Loucy (cell line): ENCODE measurements around the gene ELMO1.

Experiments used
- H2AFZ ChIP-seq: fragments of 200-600 bp; sonication (generic); 2 replicates; pipeline ENCODE4 v1.6.0; 2016; ENCODE audit warnings: antibody characterized with exemption, mild to moderate bottlenecking, low read length, moderate library complexity
- H3F3A ChIP-seq: fragments of 200-600 bp; 2 replicates; pipeline ENCODE4 v1.6.0; 2016; ENCODE audit warnings: antibody characterized with exemption, low read depth, mild to moderate bottlenecking
- H3K27me3 ChIP-seq: fragments of 200-600 bp; sonication (generic); 2 replicates; pipeline ENCODE4 v1.6.1; 2014; ENCODE audit warnings: low read length, mild to moderate bottlenecking; ENCODE audit not compliant: insufficient read depth, poor library complexity, severe bottlenecking
- H3K36me3 ChIP-seq: fragments of 200-600 bp; sonication (generic); 2 replicates; pipeline ENCODE4 v1.6.1; 2016; ENCODE audit warnings: low read length; ENCODE audit not compliant: insufficient read depth
- H3K4me1 ChIP-seq: fragments of 200-600 bp; sonication (generic); 2 replicates; pipeline ENCODE4 v1.5.1; 2014; ENCODE audit warnings: low read length, mild to moderate bottlenecking; ENCODE audit not compliant: insufficient read depth, poor library complexity, severe bottlenecking
- H3K4me2 ChIP-seq: fragments of 200-600 bp; sonication (generic); 2 replicates; pipeline ENCODE4 v1.6.0; 2014; ENCODE audit warnings: antibody characterized with exemption, low read length, low read depth, mild to moderate bottlenecking; ENCODE audit not compliant: poor library complexity, severe bottlenecking
- H3K4me3 ChIP-seq: fragments of 200-600 bp; sonication (generic); 2 replicates; pipeline ENCODE4 v1.5.1; 2014; ENCODE audit warnings: low read length, mild to moderate bottlenecking, mixed read lengths; ENCODE audit not compliant: poor library complexity, severe bottlenecking
- H3K79me2 ChIP-seq: fragments of 200-600 bp; sonication (generic); 2 replicates; pipeline ENCODE4 v1.6.1; 2014; ENCODE audit warnings: low read length; ENCODE audit not compliant: insufficient read depth
- H3K9ac ChIP-seq: fragments of 200-600 bp; sonication (generic); 2 replicates; pipeline ENCODE4 v1.6.0; 2014; ENCODE audit warnings: mild to moderate bottlenecking, low read depth, low read length, moderate library complexity; ENCODE audit not compliant: poor library complexity, severe bottlenecking
- H3K9me2 ChIP-seq: fragments of 200-600 bp; sonication (generic); replicated peaks from 2 replicates; pipeline ENCODE4 v1.6.1; 2016; ENCODE audit warnings: low read depth, low read length, mixed read lengths
- H3K9me3 ChIP-seq: fragments of 200-600 bp; sonication (generic); 2 replicates; pipeline ENCODE4 v1.6.1; 2014; ENCODE audit warnings: mild to moderate bottlenecking, antibody characterized with exemption, low read length, low read depth; ENCODE audit not compliant: insufficient read depth
- H4K20me1 ChIP-seq: fragments of 200-600 bp; sonication (generic); 2 replicates; pipeline ENCODE4 v1.6.0; 2014; ENCODE audit warnings: antibody characterized with exemption, low read length, mild to moderate bottlenecking; ENCODE audit not compliant: insufficient read depth, poor library complexity, severe bottlenecking
- CTCF ChIP-seq: fragments of 200-600 bp; sonication (generic); conservative IDR thresholded peaks from 2 replicates; pipeline ENCODE4 v1.5.1; 2014; ENCODE audit warnings: mild to moderate bottlenecking, antibody characterized with exemption, low read length
- EZH2phosphoT487 ChIP-seq: fragments of 200-600 bp; IDR thresholded peaks from 2 replicates; pipeline ENCODE4 v1.6.1; 2018; ENCODE audit warnings: antibody characterized with exemption, mild to moderate bottlenecking, moderate library complexity, borderline replicate concordance

The ELMO1 gene

GRCh38 chr7:37443627-37444026 lies 5.0 kb downstream of the ELMO1 start:
- no peaks in the 10 kb centered on the region for H3K9me2 ChIP-seq
- H2AFZ ChIP-seq, result no peak overlapping the region
- H3K9me3 ChIP-seq, result no peaks in the 10 kb centered on the region
- no peaks in the 10 kb centered on the region; the same call in 1 of the 2 replicates for H3F3A ChIP-seq
- no peak overlapping the region for H3K4me2 ChIP-seq
- no peak overlapping the region for H3K9ac ChIP-seq
- no peaks in the 10 kb centered on the region for H3K27me3 ChIP-seq
- peaks cover 37% of the 10 kb centered on the region for H3K4me1 ChIP-seq
- H3K79me2 ChIP-seq, result peaks cover 25% of the 10 kb centered on the region
- no peak for TF ChIP-seq CTCF
- no peak for TF ChIP-seq EZH2phosphoT487
- no peak overlapping the region for H3K4me3 ChIP-seq
- no peaks in the 10 kb centered on the region for H3K36me3 ChIP-seq
- no peaks in the 10 kb centered on the region for H4K20me1 ChIP-seq

GRCh38 chr7:37442268-37442667 lies 6.4 kb downstream of the ELMO1 start:
- Histone ChIP-seq H3F3A (no peaks in the 10 kb centered on the region; the same call in 1 of the 2 replicates), H3K27me3 (no peaks in the 10 kb centered on the region), H4K20me1 (no peaks in the 10 kb centered on the region), H3K9me3 (no peaks in the 10 kb centered on the region), H3K4me2 (peak overlapping the region; percentile 53), H3K79me2 (peaks cover 18% of the 10 kb centered on the region), H2AFZ (no peak overlapping the region), H3K4me1 (peaks cover 33% of the 10 kb centered on the region), H3K9ac (peak overlapping the region; percentile 56), H3K36me3 (no peaks in the 10 kb centered on the region), H3K9me2 (no peaks in the 10 kb centered on the region), H3K4me3 (peak overlapping the region; percentile 30)
- TF ChIP-seq EZH2phosphoT487 (no peak), CTCF (no peak)

- no peaks in the 10 kb centered on the region for H4K20me1 ChIP-seq
- H3K9ac ChIP-seq, result peak overlapping the region; percentile 56
- no peaks in the 10 kb centered on the region for H3K9me2 ChIP-seq
- no peaks in the 10 kb centered on the region for H3K9me3 ChIP-seq
- H3K36me3 ChIP-seq, result no peaks in the 10 kb centered on the region
- no peaks in the 10 kb centered on the region for H3K27me3 ChIP-seq
- TF ChIP-seq CTCF (no peak), EZH2phosphoT487 (no peak)
- peak overlapping the region; percentile 53 for H3K4me2 ChIP-seq
- peak overlapping the region; percentile 62; the same call in 1 of the 2 replicates for H2AFZ ChIP-seq
- peaks cover 28% of the 10 kb centered on the region for H3K4me1 ChIP-seq
- H3K4me3 ChIP-seq, result peak overlapping the region; percentile 30
- H3F3A ChIP-seq, result no peaks in the 10 kb centered on the region
- H3K79me2 ChIP-seq, result peaks cover 14% of the 10 kb centered on the region; the same call in 1 of the 2 replicates
These were observed 6.8 kb downstream of the ELMO1 start for GRCh38 chr7:37441816-37442215.
